HG03039 (cell line): Measurements from ENCODE around the gene ZNF438.

Experiments used
- ATAC-seq: cut with Tn5 transposase; IDR thresholded peaks from one replicate; pipeline ENCODE4 v1.9.1; 2021; ENCODE audit warnings: mild to moderate bottlenecking, moderate library complexity; ENCODE audit not compliant: unreplicated experiment

ZNF438 gene

GRCh38 chr10:30858499-30858898 is 173.2 kb downstream of the ZNF438 start:
- no peak for ATAC-seq

GRCh38 chr10:30857803-30858202 is 173.9 kb downstream of the ZNF438 start:
- no peak for ATAC-seq

- ATAC-seq = no peak
Measured at GRCh38 chr10:30855131-30855530, 176.5 kb downstream of the ZNF438 start.

- no peak for ATAC-seq
Measured at GRCh38 chr10:30854656-30855055, 177.0 kb downstream of the ZNF438 start.

GRCh38 chr10:30853066-30853465 is 178.6 kb downstream of the ZNF438 start:
- ATAC-seq = no peak

GRCh38 chr10:30850776-30851175 is 180.9 kb downstream of the ZNF438 start:
- no peak for ATAC-seq

- ATAC-seq = no peak
Measured at GRCh38 chr10:30849231-30850035, 182.2 kb downstream of the ZNF438 start.

- ATAC-seq = no peak
Measured at GRCh38 chr10:30848396-30849032, 183.2 kb downstream of the ZNF438 start.

- ATAC-seq = no peak
Measured at GRCh38 chr10:30847642-30848041, 184.0 kb downstream of the ZNF438 start.

GRCh38 chr10:30847199-30847598 is 184.5 kb downstream of the ZNF438 start:
- no peak for ATAC-seq

- no peak for ATAC-seq
Measured at GRCh38 chr10:30846710-30847109, 185.0 kb downstream of the ZNF438 start.

- no peak for ATAC-seq
Measured at GRCh38 chr10:30842894-30843293, 188.8 kb downstream of the ZNF438 start.

- ATAC-seq = no peak
Measured at GRCh38 chr10:30842185-30842584, 189.5 kb downstream of the ZNF438 start.

- ATAC-seq = no peak
Measured at GRCh38 chr10:30840395-30841050, 191.1 kb downstream of the ZNF438 start.

- ATAC-seq = no peak
Measured at GRCh38 chr10:30839652-30840051, 192.0 kb downstream of the ZNF438 start.

GRCh38 chr10:30836406-30836805 is 195.3 kb downstream of the ZNF438 start:
- ATAC-seq = no peak

GRCh38 chr10:30835146-30835545 is 196.5 kb downstream of the ZNF438 start:
- ATAC-seq = no peak

- ATAC-seq = no peak
Measured at GRCh38 chr10:30834651-30835050, 197.0 kb downstream of the ZNF438 start.

- ATAC-seq = no peak
Measured at GRCh38 chr10:30834153-30834552, 197.5 kb downstream of the ZNF438 start.

GRCh38 chr10:30833628-30833970 is 198.1 kb downstream of the ZNF438 start:
- no peak for ATAC-seq

- no peak for ATAC-seq
Measured at GRCh38 chr10:30832749-30833627, 198.7 kb downstream of the ZNF438 start.
